GM21737 (cell line): ENCODE results near the gene MBNL1.

Experiments used
- ATAC-seq: cut with Tn5 transposase; IDR thresholded peaks from one replicate; pipeline ENCODE4 v1.9.1; 2021; ENCODE audit warnings: mild to moderate bottlenecking, moderate library complexity; ENCODE audit not compliant: unreplicated experiment

The MBNL1 gene

DNA sequence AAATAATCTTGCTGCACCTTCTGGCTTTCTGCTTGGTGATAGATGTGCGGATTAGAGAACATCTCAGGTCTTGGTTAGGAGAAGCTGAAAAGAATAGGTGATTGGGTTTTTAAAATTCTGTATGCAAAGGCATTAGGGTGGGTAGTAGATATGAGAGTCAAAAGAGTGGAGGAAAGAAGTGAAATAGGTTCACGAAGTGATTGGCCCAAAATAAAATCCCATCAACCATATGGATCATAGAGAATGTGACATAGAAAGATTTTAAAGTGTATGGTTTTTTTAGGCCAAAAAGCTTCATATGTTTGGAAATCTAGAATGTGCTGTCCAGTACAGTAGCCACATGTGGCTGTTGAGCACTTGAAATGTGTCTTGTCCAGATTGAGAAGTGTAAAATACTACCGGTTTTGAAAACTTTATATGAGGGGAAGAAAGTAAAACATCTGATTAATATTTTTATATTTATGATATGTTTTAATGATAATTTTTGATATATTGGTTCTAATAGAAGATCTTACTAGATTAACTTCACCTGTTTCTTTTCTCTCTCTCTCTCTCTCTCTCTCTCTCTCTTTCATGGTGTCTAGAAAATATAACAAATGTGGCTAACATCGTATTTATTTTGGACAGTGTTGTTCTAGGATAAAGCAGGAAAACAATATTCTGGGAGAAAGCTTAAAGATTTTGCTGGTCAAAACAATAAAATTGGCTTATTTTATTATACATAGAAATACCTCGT is 2.9 kb downstream of the MBNL1 start:
- ATAC-seq = no peak

DNA sequence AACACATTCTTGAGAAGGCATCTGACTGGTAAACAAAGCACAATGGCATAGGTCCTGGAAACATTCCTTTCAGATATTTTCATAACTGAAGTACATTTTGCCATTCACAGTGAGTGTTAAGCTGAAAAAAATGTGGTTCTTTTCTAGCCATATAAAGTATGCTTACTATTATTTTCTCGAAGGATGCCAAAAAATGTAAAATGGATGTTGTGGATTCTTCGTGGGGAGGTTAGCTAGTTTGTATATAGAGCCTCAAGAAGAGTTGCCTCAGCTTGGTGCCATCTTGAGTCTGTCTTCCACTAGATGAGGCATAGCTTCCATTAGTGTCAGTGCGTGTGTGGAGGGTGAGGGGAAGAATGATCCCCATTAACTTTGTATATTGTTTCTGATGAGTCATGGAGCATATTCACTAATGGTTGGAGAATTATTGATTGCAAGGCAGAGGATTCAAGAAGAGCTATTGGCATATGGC is 4.1 kb downstream of the MBNL1 start:
- no peak for ATAC-seq

DNA sequence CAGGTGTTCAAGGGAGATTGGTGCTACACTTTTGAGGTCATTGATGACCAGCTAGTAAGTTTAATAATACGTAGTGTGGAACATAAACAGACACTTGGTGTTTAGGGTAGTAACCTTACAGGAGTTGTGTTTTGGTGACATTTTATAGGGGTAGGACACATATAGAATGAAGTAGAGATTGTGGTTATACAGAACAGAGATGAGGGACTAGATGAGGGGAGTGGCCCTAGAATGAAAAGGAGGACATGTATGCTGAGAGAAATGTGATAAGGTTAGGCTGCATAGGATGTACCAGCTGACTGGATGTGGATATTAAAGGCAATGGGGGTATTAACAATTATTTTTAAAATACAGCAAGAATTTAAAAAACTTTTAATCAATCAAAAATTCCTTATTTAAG is 8.0 kb downstream of the MBNL1 start:
- ATAC-seq = no peak

DNA sequence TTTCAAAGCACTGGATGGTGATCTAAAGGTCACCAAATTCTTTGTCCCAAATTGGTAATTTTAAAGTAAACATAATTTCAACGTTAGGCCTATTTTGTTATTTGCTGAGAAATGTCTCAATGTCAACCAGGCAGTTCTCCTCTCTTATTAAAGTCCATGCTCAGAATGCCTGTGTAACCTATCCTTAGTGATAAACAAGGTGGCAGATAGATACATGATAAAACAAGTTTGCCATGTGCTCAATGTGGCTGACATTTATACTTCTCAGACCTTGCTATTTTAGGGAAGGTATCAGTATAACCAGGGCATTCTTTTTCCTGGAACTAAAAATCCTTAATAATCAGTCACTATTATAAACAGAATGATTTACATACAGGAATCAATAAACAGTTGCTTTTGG is 8.5 kb downstream of the MBNL1 start:
- no peak for ATAC-seq

DNA sequence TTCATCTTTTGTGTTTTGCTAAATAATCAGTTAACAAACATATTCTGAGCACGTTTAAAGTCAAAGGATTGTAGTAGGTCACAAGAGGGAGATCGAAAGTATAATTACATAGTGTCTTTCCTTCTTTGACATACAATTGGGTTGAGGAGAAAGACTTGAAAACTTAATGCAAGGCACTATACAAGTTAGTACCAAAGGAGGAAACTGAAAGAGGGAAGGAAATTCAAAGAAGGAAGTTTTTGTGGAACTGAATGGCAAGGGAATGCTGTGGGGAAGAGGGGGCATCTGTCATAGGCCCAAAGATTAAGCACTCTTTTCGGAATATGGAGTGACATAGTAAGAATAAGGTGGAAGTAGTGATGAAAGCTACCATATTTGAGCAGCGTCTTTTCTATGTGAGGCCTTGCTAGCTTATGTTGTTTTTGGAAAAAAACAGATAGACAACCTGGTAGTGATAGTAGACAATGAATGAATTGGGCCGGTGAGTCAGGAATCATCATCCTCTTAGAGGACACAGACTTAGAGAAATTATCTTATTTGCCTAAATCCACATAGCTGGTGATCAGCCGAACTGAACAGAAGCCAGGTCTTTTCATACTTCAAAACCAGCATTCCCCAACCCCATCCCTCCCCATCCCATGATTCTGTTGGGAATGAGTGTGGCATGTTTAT is 10.2 kb downstream of the MBNL1 start:
- no peak for ATAC-seq

DNA sequence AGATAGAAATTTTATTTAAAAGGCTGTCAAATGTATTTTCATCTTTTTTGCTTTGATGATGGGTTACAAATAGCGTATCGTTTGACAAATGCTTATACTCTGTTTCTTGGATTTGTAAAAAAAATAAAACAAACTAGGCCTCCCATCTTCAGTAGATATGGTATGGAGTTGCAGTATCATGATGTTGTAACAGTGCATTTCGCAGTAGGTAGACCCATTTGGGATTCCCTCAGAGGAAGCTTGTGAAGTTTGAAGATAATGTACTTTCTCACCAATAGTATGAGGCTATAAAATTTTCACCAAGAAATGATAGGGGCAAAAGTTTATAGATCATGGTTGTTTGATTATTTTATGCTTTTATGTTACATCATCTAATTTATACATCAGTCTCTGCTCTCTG is 10.8 kb downstream of the MBNL1 start:
- no peak for ATAC-seq

DNA sequence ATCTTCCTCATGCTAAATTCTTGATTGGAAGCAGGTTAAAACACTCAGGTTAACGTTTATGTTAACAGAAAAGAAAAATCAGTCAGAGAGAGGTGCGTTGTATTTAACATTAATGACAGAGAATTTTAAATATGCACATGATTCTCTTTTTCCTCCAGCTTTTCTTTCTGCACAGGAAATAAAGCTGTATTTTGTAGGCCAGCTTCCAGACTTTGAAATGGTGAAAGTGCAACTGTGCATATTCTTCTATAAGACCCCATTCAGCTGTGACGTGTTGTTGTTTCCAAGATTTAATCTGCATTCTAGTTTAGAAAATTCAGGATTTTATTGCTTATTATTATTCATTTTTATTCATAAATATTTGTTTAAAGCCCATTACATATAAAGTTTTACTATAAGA is 11.8 kb downstream of the MBNL1 start:
- no peak for ATAC-seq

DNA sequence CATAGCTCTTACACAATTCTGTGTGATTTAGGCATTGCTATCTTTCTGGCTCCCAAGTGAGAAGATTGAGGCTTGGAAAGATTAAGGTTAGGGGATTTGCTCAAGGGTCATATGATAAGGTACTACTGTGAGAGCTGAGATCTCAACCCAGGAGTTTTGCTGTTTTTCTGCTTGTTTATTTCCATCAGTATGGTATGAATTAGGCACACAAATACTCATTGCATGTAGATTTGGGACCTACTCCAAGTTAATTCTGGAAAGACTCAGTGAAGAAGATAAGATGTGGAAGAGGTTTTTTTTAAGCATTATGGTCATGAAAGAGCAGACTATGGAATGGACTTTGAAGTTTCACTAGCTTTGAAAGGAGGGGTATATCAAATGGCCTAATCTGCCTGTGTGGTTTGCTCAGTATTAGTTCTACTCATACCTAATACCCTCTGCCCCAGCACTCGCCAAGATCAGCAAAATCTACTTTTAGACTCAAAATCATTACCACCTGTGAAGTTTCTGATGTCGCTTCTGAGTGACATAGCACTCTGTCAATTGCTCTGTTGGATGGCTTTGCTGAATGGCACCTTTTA is 12.5 kb downstream of the MBNL1 start:
- peak; percentile 68 for ATAC-seq

DNA sequence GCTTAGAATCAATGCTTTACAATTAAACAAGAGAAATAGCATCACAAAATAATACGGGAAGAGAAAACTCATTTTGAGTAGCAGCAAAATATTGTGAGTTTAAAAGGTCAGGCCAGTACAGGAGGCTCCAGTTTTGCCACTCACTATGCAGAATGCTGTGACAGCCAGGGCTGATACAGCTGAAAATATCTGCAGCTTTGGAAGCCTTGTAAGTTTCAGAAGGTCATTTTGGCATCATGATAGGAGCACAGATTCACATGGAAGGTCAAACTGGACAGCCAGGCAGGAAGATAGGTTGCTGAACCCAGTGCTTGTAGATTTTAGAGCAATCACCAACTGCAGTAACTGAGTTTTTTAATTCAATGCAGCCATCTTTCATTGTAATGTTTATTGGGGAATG is 14.1 kb downstream of the MBNL1 start:
- ATAC-seq = no peak

DNA sequence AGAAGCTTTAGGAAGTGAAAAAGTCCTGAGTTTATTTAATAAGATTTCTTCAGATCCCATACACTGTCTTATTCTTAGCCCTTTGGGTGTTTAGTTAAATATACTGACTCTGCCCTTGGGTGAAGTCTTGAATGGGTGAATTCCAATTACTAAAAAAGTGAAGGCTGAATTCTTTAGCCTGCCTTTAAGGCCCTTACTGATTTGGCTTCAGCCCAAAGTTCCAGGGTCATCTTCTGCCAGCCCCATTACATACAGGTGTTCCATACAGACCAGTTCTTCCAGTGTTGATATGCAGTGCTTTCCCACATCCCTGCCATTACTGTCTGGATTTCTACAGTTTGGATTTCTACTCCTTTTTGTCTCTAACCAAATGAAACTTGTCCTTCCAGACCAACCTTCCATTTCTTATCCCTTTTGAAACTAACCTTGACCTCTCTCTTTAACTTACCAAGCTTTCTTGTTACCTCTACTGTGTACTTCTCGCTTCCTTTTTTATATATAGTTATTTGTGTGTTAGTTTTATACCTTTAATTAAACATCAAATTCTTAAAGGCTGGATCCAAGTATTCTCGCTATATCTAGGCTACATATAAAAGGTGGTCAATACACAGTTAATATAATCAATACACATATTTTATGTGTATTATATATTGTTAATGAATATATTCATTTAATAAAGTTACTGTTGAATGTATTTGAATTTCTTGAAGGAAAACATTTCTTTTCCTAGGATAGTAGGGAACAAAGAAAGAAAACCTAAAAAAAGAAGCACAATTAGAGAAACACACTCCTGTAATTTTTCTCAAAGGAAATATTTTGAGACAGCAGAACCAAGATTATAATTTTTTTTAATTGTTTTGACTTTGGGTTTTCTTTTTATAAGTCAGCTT is 15.0 kb downstream of the MBNL1 start:
- ATAC-seq = no peak

DNA sequence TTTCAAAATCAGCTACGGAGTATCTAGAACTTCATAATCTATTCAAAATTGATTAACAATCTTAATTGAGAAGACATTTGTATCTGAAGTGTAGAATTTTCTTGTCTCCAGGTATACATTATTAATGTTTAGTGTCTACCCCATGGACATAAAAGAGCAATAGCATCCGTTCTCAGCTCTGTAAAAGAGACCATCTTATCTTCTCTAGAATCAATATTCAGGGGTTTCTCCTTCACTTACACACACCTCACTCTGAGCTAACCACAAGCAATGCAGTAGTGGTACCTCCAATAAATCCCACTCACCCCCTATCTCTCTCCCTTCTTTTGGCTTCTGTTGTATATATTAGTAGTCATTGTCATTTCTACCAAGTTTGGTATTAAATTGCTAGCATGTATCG is 16.2 kb downstream of the MBNL1 start:
- ATAC-seq = no peak

DNA sequence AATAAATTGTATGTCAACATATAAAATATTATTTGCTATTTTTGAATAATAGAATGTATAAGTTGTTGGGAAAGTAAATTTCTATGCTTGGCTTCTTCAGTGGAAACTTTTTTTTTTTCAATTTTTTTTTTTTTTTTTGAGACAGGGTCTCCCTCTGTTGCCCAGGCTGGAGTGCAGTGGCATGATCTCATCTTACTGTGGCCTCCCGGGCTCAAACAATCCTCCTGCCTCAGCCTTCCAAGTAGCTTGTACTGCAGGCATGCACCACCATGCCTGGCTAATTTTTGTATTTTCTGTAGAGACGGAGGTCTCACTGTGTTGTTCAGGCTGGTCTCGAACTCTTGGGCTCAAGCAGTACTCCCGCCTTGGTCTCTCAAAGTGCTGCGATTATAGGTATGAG is 16.8 kb downstream of the MBNL1 start:
- no peak for ATAC-seq

DNA sequence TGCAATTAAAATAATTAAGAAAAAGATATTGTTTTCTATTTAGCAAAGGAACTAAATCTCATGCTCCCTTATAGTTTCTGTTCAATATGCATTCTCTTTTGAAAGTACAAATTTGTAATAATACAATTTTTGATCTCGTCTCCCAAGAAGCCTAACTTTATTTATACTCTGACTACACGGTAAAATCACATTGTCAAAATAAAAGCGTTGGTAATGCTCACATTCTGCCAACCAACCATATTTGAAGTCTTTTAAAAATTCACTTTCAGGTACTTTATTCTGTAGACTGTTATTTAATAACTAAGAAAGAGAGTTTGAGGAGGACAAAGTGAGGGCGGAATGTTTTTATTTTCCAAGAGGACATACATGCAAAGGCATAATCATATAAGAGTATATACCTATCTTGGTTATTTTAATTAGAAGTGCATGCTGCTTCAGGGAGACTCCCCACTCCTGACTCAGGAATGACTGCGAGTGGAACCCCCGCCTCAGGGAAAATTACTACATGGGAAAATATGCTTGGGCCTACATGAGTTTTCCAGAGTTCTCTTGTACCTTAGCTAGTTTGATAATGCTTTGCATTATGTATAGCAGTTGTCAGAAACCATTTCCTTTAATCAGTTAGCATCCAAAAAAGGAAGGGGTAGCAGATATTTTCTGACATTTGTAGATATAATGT is 19.3 kb downstream of the MBNL1 start:
- ATAC-seq = no peak

DNA sequence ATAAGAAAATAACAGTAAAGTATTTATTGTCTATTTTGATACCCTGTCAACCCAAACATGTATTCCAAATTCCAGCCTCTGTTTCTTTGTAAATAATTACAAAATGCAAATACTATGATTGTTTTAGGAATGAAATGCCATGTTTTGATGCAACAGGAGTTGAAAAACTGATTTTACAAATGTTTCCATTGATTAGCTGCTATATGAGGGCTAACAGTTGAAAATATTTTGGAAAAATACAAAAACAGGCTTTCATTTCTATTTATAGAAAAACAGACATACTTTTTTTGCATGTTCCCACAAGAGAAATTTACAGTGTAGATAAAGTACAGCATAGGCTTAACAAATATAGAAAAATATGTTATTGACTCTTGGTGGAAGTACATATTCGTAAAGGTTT is 20.0 kb downstream of the MBNL1 start:
- ATAC-seq = no peak

DNA sequence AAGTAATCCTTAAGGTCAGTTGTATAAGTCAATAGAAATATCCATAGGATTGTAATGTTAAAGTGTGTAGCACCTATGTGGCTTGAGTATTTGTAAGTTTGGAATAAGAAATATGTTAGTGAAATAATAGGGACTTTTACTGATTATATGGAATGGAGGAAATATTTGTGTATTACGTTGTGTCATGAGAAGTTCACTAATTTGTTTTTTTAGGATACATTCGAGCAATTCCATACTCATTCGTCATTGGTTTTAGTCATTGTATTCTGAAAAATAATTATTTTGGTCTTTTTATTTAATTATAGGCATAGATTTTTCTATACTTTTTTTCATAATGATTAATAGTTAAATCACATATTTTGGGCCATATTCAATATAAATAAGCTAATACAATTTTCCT is 21.0 kb downstream of the MBNL1 start:
- ATAC-seq = no peak

DNA sequence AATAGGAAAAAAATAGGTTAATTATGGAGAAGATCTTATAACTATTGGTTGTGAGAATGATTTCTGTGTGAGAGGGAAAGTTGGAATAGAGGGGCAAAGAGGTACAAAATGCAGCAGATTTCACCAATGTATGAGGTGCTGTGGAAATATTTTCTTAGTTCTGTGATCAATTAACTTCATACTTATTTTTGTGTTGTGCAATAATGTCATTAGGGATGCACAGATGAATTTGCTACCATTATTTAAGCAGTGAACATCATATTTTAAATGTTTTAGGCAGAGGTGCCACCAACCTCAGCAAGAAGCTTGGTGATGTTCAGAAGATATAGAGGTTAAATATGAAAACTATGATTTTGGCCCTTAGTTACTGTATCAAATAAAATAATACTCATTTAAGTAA is 21.6 kb downstream of the MBNL1 start:
- no peak for ATAC-seq

DNA sequence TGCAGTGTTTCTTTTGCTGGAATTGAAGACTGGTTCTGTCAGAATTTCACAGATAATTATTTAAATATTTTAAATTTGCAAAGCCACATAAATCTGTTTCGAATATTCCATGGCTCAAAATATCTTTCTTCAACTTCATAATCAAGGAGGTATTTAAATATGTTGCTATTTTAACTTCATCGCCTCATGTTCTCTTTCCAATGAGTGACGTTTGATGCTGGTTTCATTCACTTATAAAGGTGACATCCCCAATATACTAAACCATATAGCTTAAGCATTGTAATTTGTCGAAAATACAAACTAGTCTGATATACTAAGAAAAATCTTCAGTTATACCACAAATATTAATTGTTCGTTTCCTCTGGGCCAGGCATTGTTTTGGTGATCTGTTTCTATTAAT is 22.5 kb downstream of the MBNL1 start:
- no peak for ATAC-seq

DNA sequence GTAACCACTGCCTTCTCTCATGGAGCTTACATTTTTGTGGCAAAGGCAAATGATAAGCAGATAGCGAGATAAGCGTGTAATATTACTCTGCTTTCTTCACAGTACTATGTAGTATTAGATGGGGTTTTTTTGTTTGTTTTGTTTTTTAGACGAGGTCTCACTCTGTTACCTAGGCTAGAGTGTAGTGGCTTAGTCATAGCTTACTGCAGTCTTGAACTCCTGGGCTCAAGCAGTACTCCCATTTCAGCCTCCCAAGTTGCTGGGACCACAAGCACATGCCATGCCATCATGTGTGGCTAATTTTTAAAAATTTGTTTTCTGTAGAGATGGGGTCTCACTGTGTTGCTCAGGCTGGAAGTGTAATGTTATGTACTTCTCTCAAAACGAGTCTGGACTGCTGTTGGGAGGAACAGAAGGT is 22.9 kb downstream of the MBNL1 start:
- no peak for ATAC-seq

DNA sequence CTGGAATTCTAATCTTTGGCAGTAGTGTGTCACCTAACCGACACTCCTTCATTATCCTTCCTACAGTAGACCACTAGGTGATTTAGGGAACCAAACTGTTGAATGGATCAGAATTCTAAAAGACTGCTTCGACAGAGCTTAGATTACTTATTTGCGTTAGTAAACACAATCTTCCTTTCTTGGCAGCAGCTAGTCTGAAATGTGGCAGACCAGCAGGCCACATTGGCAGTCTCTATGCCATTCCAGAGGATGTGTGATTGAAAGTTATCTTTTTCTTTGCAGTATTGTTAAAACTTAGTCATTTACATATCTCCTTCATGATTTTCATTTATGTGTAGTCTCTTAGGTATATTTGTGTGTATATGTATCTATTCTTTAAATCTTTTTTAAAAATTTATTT is 23.6 kb downstream of the MBNL1 start:
- ATAC-seq = no peak

DNA sequence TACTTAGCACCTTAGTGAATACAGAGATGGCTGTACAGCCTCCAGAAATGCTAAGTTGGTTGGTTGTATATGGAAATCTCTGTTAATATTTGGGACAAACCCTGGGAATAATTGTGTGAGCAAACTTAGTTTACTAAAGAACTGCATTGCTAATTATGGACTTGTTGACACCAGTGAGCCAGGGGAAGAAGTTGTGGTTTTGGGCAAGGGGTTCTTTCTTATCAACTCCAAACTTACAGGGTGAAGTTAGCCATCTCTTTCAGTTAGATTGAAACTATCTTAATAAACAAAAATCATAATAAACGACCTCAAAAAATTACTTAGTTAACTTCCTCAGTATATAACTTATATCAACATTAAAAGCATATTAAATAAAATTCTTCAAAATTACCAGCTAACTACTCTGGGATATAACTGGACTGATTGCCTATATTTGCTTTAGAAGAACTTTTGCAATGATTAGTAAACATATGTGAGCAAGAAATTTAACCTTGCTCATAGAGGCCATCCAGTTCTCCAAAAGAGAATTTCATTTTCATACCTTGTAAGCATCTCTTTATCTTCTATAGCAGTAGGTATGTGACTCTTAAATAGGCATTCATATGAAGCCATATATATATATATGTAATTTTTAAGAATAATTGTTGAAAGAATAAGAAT is 24.7 kb downstream of the MBNL1 start:
- no peak for ATAC-seq
